Prostate gland (tissue), 2 donors: Measurements from ENCODE around the gene CAMSAP1.

ENCODE experiments used
- POLR2A ChIP-seq: fragments of 450-650 bp; IDR thresholded peaks from one replicate; pipeline ENCODE4 v1.6.1; 2016; ENCODE audit warnings: antibody characterized with exemption, mild to moderate bottlenecking
- TF ChIP-seq, protein P1 (sequence below), 4 experiments: fragments of 200-600 bp in 2 of 4; fragments of 450-650 bp in 2 of 4; sonication (generic) in 2 of 4; IDR thresholded peaks; 1 replicate in 3 of 4; 2 replicates in 1 of 4; pipeline ENCODE4 v1.5.1; 2016 to 2019; ENCODE audit warnings: antibody characterized with exemption in 4 of 4, mild to moderate bottlenecking in 2 of 4, moderate library complexity in 2 of 4

DNA sequence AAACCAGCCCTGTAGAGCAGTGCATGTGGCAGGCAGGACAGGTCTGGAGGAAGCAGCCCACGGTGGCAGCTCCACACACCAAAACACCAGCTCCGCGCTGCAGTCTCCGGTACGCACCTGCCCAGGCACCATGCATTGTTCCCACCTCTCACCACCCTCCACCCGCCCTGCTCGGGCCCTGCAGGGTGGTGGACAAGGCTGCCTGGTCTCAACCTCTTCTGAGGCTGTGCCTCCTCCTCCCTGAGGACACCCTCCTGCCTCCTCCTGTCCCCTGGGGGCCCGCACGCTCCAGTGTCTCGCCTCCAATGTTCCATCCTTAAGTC is 109.1 kb downstream of the CAMSAP1 start:
- TF ChIP-seq, protein P1, sequence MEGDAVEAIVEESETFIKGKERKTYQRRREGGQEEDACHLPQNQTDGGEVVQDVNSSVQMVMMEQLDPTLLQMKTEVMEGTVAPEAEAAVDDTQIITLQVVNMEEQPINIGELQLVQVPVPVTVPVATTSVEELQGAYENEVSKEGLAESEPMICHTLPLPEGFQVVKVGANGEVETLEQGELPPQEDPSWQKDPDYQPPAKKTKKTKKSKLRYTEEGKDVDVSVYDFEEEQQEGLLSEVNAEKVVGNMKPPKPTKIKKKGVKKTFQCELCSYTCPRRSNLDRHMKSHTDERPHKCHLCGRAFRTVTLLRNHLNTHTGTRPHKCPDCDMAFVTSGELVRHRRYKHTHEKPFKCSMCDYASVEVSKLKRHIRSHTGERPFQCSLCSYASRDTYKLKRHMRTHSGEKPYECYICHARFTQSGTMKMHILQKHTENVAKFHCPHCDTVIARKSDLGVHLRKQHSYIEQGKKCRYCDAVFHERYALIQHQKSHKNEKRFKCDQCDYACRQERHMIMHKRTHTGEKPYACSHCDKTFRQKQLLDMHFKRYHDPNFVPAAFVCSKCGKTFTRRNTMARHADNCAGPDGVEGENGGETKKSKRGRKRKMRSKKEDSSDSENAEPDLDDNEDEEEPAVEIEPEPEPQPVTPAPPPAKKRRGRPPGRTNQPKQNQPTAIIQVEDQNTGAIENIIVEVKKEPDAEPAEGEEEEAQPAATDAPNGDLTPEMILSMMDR (IDR thresholded peaks at IDR 0.05) = no peak
- TF ChIP-seq POLR2A = no peak
